Measurements from ENCODE around the gene TEAD1. TPM values are rescaled to one million over a fixed set of nuclear protein-coding genes. Genes with fewer than 3 reads are reported as not detected.

TEAD1 gene
- polyA plus RNA-seq, 1 experiment, result 113 TPM

DNA sequence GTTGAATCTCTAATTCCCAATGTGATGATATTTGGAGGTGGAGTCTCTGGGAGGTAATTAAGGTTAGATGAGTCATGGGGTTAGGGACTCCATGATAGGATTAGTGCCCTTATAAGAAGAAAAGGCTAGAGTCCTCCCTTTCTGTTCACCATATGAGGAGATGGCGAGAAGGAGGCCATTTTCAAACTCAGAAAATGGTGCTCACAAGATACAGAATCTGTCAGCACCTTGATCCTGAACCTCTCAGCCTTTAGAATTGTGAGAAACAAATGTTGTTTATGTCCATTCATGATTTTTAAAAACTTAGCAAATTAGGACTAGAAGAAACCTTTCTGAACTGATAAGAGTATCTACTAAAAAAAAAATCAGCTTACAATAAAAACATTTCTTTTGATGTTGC lies 277.2 kb downstream of the TEAD1 start:
- no peak for TF ChIP-seq CTCF (IDR thresholded peaks at IDR 0.05; ENCODE audit: low read depth, low read length)
- no peak for DNase-seq (ENCODE audit: low read depth, low spot score)
- H3K27ac ChIP-seq (ENCODE audit: low read depth, low read length), result no peak overlapping the region
- no peak overlapping the region for H3K4me3 ChIP-seq (ENCODE audit: low read depth, low read length)
- ChIA-PET POLR2A (no interaction called here), CTCF (interaction anchor here (2.9 kb wide), 1 partner anchor 12 kb away, joined by 8 read pairs; no protein-coding TSS in a partner anchor)
- no peaks in the 10 kb centered on the region for H3K9me3 ChIP-seq (ENCODE audit: control insufficient read depth, insufficient read depth, low read length)
- no peaks in the 10 kb centered on the region for H3K27me3 ChIP-seq (ENCODE audit: control insufficient read depth, insufficient read depth, low read length)

DNA sequence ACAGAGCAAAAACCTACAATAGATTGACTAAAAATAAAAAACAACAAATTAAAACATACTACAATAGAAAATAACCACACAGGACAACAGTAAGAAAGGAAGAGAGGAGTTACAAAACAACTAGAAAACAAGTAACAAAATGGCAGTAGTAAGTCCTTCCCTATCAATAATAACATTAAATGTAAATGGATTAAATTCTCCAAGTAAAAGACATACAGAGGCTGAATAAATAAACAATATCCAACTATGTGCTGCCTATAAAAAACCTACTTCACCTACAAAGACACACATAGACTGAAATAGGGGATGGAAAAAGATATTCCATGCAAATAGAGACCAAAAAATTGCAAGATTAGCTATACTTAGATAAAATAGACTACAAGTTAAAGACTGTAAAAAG lies 277.9 kb downstream of the TEAD1 start:
- Histone ChIP-seq H3K9me3 (ENCODE audit: control insufficient read depth, insufficient read depth, low read length) (no peaks in the 10 kb centered on the region), H3K27ac (ENCODE audit: low read depth, low read length) (no peak overlapping the region), H3K4me3 (ENCODE audit: low read depth, low read length) (no peak overlapping the region), H3K27me3 (ENCODE audit: control insufficient read depth, insufficient read depth, low read length) (no peaks in the 10 kb centered on the region)
- no peak for TF ChIP-seq CTCF (IDR thresholded peaks at IDR 0.05; ENCODE audit: low read depth, low read length)
- POLR2A ChIA-PET, result no interaction called here
- no peak for DNase-seq (ENCODE audit: low read depth, low spot score)
- CTCF ChIA-PET, result interaction anchor here (1.5 kb wide), 1 partner anchor 12 kb away, joined by 6 read pairs; no protein-coding TSS in a partner anchor

GRCh38 chr11:12958986-12959385 lies 284.8 kb downstream of the TEAD1 start:
- DNase-seq (ENCODE audit: low read depth, low spot score), result no peak
- TF ChIP-seq CTCF (IDR thresholded peaks at IDR 0.05; ENCODE audit: low read depth, low read length), result no peak
- H3K27me3 ChIP-seq (ENCODE audit: control insufficient read depth, insufficient read depth, low read length), result peaks cover 3% of the 10 kb centered on the region
- H3K4me3 ChIP-seq (ENCODE audit: low read depth, low read length), result no peak overlapping the region
- CTCF ChIA-PET, result interaction anchor here (0.6 to 1.6 kb wide), 4 partner anchors 45 to 628 kb away, joined by 3 to 8 read pairs (median 4); no protein-coding TSS in a partner anchor
- POLR2A ChIA-PET, result no interaction called here
- H3K27ac ChIP-seq (ENCODE audit: low read depth, low read length), result no peak overlapping the region
- no peaks in the 10 kb centered on the region for H3K9me3 ChIP-seq (ENCODE audit: control insufficient read depth, insufficient read depth, low read length)

GRCh38 chr11:12961615-12962014 lies 287.4 kb downstream of the TEAD1 start:
- Histone ChIP-seq H3K9me3 (ENCODE audit: control insufficient read depth, insufficient read depth, low read length) (no peaks in the 10 kb centered on the region), H3K4me3 (ENCODE audit: low read depth, low read length) (no peak overlapping the region), H3K27ac (ENCODE audit: low read depth, low read length) (no peak overlapping the region), H3K27me3 (ENCODE audit: control insufficient read depth, insufficient read depth, low read length) (peaks cover 8% of the 10 kb centered on the region)
- ChIA-PET CTCF (interaction anchor here (0.6 to 6.8 kb wide), 8 partner anchors 14 to 672 kb away, joined by 3 to 179 read pairs (median 39); no protein-coding TSS in a partner anchor), POLR2A (interaction anchor here (0.6 kb wide), 2 partner anchors 630 to 675 kb away, joined by 3 to 6 read pairs; no protein-coding TSS in a partner anchor)
- TF ChIP-seq CTCF (IDR thresholded peaks at IDR 0.05; ENCODE audit: low read depth, low read length), result 0 out of 2 replicates have a peak, but pooled peaks have one; percentile 13
- DNase-seq (ENCODE audit: low read depth, low spot score), result no peak

GRCh38 chr11:12962306-12962705 lies 288.1 kb downstream of the TEAD1 start:
- H3K27me3 ChIP-seq (ENCODE audit: control insufficient read depth, insufficient read depth, low read length), result peaks cover 8% of the 10 kb centered on the region
- no peak for DNase-seq (ENCODE audit: low read depth, low spot score)
- H3K4me3 ChIP-seq (ENCODE audit: low read depth, low read length), result no peak overlapping the region
- no peak overlapping the region for H3K27ac ChIP-seq (ENCODE audit: low read depth, low read length)
- no peaks in the 10 kb centered on the region for H3K9me3 ChIP-seq (ENCODE audit: control insufficient read depth, insufficient read depth, low read length)
- CTCF ChIA-PET, result interaction anchor here (1.7 to 6.8 kb wide), 7 partner anchors 14 to 673 kb away, joined by 14 to 179 read pairs (median 47); no protein-coding TSS in a partner anchor
- POLR2A ChIA-PET, result no interaction called here
- no peak for TF ChIP-seq CTCF (IDR thresholded peaks at IDR 0.05; ENCODE audit: low read depth, low read length)

All from AG04450 (cell line).